ENCODE data around the gene CRTC3.
"Not testable (repeated sequence)": the region's sequence is repeated elsewhere in the genome, so short reads cannot be mapped to it uniquely, and the experiment has no call there.

CRTC3 gene

GRCh38 chr15:90529371-90530249, at the start of gene CRTC3:
CRTC3 (plus strand) TSS chr15:90529923; CDS start chr15:90530072, 149 bp downstream.
- DNase-seq (ENCODE audit: low spot score), result peak; percentile 96

- DNase-seq (ENCODE audit: low spot score), result no peak
These were observed 48.7 kb upstream of the CRTC3 start for GRCh38 chr15:90481023-90481422.

GRCh38 chr15:90482124-90483011, 47.4 kb upstream of the CRTC3 start:
- DNase-seq (ENCODE audit: low spot score), result peak; percentile 56

- no peak for DNase-seq (ENCODE audit: low spot score)
These were observed 46.8 kb upstream of the CRTC3 start for GRCh38 chr15:90483012-90483307.

- DNase-seq (ENCODE audit: low spot score), result no peak
These were observed 46.1 kb upstream of the CRTC3 start for GRCh38 chr15:90483637-90484036.

GRCh38 chr15:90487186-90487585, 42.5 kb upstream of the CRTC3 start:
- DNase-seq (ENCODE audit: low spot score), result no peak

GRCh38 chr15:90489514-90489913, 40.2 kb upstream of the CRTC3 start:
- no peak for DNase-seq (ENCODE audit: low spot score)

- no peak for DNase-seq (ENCODE audit: low spot score)
These were observed 39.8 kb upstream of the CRTC3 start for GRCh38 chr15:90489944-90490343.

GRCh38 chr15:90493647-90494046, 36.1 kb upstream of the CRTC3 start:
- DNase-seq (ENCODE audit: low spot score), result no peak

- DNase-seq (ENCODE audit: low spot score), result no peak
These were observed 34.7 kb upstream of the CRTC3 start for GRCh38 chr15:90495067-90495466.

GRCh38 chr15:90496791-90497190, 32.9 kb upstream of the CRTC3 start:
- DNase-seq (ENCODE audit: low spot score), result peak; percentile 15

- no peak for DNase-seq (ENCODE audit: low spot score)
These were observed 32.3 kb upstream of the CRTC3 start for GRCh38 chr15:90497376-90497775.

- no peak for DNase-seq (ENCODE audit: low spot score)
These were observed 31.8 kb upstream of the CRTC3 start for GRCh38 chr15:90497912-90498311.

- DNase-seq (ENCODE audit: low spot score), result no peak
These were observed 29.6 kb upstream of the CRTC3 start for GRCh38 chr15:90500171-90500570.

- no peak for DNase-seq (ENCODE audit: low spot score)
These were observed 27.8 kb upstream of the CRTC3 start for GRCh38 chr15:90501898-90502297.

- DNase-seq (ENCODE audit: low spot score), result not testable (repeated sequence)
These were observed 18.9 kb upstream of the CRTC3 start for GRCh38 chr15:90510781-90511180.

GRCh38 chr15:90511211-90511618, 18.5 kb upstream of the CRTC3 start:
- DNase-seq (ENCODE audit: low spot score), result not testable (repeated sequence)

- no peak for DNase-seq (ENCODE audit: low spot score)
These were observed 17.4 kb upstream of the CRTC3 start for GRCh38 chr15:90512276-90512675.

GRCh38 chr15:90512981-90513380, 16.7 kb upstream of the CRTC3 start:
- no peak for DNase-seq (ENCODE audit: low spot score)

- DNase-seq (ENCODE audit: low spot score), result no peak
These were observed 16.3 kb upstream of the CRTC3 start for GRCh38 chr15:90513448-90513847.

GRCh38 chr15:90513893-90514292, 15.8 kb upstream of the CRTC3 start:
- DNase-seq (ENCODE audit: low spot score), result not testable (repeated sequence)

- DNase-seq (ENCODE audit: low spot score), result peak; percentile 19
These were observed 10.0 kb upstream of the CRTC3 start for GRCh38 chr15:90519688-90520087.

- DNase-seq (ENCODE audit: low spot score), result no peak
These were observed 9.4 kb upstream of the CRTC3 start for GRCh38 chr15:90520365-90520764.
